Uterus (tissue), 2 donors: ENCODE results near the gene PTPRD.

Source experiments
- CTCF ChIP-seq, 4 experiments: fragments of 200-600 bp in 2 of 4; fragments of 450-650 bp in 2 of 4; sonication (generic) in 2 of 4; IDR thresholded peaks; one replicate each; pipeline ENCODE4 v1.5.1; 2016 to 2019; ENCODE audit warnings: antibody characterized with exemption in 4 of 4, mild to moderate bottlenecking in 2 of 4, moderate library complexity in 1 of 4
- POLR2A ChIP-seq, 2 donors: fragments of 450-650 bp; IDR thresholded peaks; one replicate each; pipeline ENCODE4 v1.6.1; 2016; ENCODE audit warnings: antibody characterized with exemption in 2 of 2, mild to moderate bottlenecking in 1 of 2, moderate library complexity in 1 of 2

GRCh38 chr9:10230512-10230911 lies 382.3 kb downstream of the PTPRD start:
- TF ChIP-seq CTCF (IDR thresholded peaks at IDR 0.05), result no peak
- TF ChIP-seq POLR2A (IDR thresholded peaks at IDR 0.05), result no peak
